NCI-H226 (cell line): ENCODE results near the gene MRPL34.

ENCODE experiments used
- DNase-seq: peaks from one replicate; pipeline ENCODE4 v3.0.0-alpha.2; 2015

The MRPL34 gene

GRCh38 chr19:17311455-17312188, 6.0 kb downstream of the MRPL34 start:
- peak; percentile 69 for DNase-seq

DNA sequence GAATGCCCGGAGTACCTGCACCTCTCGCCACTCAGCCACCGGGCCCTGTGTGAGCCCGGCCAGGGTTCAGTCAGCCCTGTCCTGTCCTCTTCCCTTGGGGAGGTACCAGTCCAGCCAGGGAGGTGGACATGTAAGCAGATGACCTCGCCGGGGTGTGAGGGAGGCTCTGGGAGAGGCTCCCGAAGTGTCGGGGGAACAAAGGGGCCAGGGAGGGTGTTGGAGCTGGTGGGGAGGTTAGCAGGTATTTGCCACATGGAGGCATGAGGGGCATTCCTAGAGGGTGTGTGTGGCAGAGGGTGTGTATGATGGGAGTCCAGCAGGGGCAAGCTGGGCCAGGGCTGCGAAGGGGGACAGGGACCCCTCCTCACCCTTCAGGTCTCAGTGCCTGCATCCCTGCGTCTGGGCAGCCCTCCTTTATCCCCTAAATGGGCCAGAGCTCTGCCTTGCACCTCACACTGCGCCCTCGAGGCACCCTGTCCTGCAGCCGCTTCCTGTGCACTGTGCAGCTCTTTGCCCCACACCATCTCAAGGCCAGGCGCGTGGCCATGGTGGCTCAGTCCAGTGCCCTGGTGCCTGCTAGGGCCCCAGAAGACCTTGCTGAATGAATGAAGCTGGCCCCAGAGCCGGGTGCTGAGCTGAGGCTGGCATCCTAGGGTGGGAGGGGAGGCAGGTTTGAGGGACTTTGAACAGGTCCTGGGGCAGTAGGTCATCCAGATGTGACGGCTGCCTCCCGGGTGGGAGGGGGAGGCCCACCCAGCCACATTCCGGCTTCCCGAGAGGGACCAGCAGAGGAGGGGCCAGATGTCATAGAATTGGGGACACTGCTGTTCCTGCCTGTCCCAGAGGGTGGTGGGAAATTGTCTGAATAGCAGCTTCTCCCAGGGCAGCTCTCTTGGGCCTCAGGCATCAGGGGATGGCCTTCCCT, 6.8 kb downstream of the MRPL34 start:
- DNase-seq, result no peak

DNA sequence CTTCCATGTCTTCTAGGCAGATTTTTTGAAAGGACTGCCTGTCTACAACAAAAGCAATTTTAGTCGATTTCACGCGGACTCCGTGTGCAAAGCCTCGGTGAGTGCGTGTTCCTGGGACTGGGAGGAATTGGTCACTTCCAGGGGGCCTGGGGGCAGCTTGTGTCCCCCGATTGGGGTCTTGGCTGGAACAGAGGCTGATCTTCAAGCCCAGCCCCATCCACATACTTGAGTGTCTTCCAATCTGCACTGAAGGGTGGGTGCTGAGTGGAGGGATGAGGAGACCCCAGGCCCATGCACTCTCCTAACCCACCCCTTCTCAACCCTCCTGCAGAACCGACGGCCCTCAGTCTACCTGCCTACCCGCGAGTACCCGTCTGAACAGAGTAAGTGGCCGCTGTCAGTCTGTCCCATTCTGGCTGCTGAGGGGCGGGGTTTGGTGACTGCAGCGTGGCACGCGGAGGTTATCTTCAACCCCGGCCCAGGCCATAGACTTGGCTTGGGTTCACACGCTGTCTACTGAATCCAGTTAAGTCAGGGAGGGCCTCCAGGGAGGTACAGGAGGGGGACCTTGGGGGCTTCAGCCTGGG, 8.4 kb downstream of the MRPL34 start:
- no peak for DNase-seq

- DNase-seq, result no peak
Measured at GRCh38 chr19:17318966-17319365, 13.3 kb downstream of the MRPL34 start.

DNA sequence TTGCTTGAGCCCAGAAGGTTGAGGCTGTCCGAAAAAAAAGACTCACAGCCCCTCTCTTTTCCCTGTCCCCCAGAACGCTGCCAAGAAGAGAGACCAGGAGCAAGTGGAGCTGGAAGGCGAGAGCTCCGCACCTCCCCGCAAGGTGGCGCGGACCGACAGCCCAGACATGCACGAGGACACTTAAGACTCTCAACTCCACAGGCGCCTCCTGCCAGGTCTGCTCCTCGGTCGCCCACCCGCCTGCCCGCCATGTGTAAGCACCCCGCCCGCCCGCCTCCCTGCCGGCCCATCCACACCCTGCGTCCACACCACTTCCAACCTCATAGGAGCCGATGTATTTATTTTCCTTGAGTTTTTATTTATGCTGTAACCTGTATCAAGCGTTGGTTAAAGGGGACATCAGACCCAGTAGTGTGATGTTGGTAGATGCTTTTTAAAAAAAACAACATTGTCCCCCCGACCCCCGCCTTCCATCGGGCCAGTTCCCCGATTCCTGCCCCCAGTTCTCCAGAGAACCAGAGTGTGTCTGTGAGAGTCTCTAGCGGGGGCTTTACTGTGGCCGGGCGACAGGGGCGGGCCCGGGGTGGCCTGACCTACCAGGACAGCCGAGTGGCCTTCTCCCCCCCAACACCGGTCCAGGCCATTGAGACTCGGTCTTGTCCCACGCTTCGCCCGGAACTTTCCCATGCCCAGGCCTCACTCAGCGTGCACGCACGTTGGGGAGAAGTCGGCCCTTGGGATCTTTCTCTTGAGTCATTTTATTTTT, 14.0 kb downstream of the MRPL34 start:
- DNase-seq, result no peak

DNA sequence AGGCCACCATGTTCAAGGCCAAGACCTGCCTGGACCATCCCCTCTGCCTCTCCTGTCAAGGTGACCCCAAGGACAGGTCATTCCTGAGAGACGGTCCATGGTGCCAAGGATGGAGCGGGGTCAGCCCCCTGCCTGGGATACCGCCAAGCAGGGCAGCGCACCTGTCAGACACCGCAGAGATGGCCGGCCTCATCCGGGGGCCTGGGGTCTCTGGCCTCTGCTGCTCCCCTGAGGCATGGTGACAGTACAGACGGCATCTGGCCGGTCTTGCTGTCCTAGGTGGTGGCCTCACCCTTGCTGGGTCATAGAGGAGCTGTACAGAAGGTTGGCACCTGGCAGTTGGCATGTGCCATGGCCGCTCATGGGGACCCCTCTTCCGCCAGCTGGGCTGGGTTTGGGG, 14.8 kb downstream of the MRPL34 start:
- no peak for DNase-seq

DNA sequence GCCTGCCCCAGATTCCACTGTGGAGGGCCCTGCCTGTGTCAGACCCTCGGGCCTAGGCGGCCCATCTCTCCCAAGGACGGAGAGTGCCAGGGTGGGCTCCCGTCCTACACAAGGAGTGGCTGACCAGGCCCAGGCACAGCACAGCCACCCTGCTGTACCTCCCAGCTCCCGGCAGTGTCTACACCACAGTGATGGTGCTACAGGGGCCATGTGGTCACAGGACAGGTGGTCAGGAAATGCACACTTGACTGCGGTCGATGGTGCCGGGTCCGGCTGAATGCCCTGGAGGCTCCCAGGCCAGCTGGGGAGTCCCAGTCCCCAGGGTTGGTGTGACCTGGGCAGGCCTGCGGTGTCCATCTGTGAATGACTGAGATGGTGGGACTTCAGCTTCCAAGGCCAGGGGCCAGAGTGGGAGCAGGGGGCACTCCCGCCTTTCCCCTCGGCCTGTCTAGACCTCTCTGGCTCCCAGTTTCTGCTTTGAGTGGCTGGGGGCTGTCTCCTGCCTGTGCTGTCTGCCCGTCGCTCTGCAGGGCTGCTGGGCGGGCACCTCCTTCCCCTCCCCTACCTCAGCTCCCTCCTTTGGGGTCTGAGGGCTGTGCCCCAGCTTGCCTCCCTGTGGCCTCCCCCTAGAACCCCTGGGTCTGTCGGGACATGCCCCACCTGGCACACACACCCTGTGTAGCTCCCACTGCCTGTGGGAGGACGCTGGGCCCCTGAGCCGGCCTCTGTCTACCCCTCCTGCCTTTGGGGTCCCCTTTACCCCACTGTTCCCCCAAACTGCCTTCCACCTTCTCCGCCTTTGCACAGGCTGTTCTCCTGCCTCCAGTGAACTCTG, 16.2 kb downstream of the MRPL34 start:
- DNase-seq, result no peak

DNA sequence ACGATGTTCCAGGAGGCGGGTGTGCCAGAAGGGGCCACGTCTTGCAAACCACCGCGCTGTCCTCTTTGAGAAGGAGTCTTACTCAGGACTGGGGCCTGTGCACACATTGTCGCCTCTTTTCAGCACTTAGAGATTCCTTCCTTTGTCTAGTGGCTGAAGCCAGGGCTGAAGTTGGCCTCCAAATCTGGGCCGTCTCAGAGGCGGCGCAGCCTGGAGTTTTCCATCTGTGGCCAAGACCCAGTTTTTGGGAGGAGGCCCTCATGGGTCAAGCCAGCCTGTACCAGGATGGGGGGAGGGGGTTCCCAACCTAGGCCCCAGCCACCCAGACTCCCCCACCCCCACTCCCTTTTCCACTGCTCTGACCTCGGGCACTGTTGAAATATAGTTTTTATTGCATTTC, 17.2 kb downstream of the MRPL34 start:
- no peak for DNase-seq

GRCh38 chr19:17323300-17323963, 17.8 kb downstream of the MRPL34 start:
- no peak for DNase-seq

- DNase-seq, result no peak
Measured at GRCh38 chr19:17323964-17324332, 18.3 kb downstream of the MRPL34 start.

DNA sequence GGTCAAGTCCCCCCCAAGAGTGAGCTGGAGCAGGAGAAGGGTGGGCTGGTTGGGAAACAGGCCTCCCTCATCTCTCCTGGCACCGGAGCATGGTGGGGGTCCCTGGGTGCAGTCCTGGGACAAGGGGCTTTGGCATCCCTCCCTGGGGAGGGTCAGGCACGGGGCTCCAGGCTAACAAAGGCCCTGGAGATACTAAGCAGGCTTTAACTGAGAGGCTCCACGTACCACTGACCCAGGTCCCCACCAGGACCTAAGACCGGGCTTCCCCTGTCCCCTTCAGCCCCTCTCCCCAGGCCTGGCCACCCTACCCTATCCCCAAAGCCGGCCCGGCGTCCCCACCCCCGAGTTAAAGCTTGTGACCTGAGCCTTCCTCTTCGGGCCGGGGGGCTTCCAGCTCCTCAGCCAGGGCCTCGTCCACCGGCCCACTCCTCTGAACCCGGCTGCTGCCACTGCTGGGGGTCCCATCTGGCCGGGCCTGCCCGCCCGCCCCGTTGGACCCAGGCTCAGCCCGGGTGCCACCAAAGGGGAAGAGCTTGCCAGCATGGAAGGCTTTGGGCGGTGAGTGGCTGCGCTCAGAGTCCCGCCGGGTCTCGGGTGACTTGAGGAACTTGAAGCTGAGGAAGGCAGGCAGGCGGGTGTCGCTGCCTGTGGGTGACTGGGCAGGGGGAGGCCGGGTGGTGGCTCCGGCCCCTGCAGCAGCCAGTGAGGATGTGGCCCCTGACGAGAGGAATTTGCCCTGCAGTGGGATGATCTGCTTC, 18.9 kb downstream of the MRPL34 start:
- no peak for DNase-seq

DNA sequence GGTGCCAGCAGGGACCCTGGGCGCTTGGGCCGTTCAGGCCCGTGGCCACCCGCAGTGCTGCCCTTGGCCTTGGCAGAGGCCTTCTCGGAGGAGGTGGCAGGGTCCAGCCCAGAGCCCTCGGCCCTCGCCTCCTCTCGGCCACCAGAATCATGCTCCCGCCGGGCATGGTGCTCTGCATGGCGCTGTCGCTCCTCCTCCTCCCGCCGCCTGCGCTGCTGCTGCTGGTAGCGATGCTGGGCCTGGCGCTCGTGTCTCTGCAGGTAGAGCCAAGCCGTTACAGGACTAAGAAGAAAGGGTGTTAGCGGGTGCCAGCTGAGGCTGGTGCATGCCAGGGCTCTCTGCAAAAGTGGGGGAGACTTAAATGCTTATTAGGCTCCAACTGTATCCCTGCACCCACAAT, 19.5 kb downstream of the MRPL34 start:
- DNase-seq, result no peak

DNA sequence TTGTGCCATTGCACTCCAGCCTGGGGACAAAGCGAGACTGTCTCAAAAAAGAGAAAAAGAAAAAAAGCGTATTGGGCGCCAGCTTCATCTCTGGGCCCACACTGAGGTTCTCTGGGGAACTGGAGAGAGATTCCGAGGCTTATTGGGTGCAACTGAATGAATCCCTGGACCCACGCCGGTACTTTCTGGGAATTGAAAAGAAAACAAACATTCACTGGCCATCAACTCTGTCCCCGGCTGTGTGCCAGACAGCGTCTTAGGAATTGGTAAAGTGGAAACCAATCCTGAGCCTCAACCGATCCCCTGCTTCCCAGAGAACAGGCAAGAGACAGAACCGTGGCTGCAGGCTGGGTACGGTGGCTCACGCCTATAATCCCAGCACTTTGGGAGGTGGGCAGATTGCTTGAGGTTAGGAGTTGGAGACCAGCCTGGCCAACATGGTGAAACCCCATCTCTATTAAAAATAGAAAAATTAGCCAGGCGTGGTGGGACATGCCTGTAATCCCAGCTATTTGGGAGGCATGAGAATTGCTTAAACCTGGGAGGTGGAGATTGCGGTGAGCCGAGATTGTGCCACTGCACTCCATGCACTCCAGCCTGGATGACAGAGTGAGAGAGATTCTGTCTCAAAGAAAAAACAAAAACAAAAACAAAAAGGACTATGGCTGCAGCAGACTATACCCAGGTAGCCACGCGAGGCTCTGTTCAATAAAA, 20.4 kb downstream of the MRPL34 start:
- DNase-seq, result no peak

GRCh38 chr19:17326595-17326966, 20.9 kb downstream of the MRPL34 start:
- no peak for DNase-seq

- DNase-seq, result no peak
Measured at GRCh38 chr19:17327068-17327653, 21.5 kb downstream of the MRPL34 start.

DNA sequence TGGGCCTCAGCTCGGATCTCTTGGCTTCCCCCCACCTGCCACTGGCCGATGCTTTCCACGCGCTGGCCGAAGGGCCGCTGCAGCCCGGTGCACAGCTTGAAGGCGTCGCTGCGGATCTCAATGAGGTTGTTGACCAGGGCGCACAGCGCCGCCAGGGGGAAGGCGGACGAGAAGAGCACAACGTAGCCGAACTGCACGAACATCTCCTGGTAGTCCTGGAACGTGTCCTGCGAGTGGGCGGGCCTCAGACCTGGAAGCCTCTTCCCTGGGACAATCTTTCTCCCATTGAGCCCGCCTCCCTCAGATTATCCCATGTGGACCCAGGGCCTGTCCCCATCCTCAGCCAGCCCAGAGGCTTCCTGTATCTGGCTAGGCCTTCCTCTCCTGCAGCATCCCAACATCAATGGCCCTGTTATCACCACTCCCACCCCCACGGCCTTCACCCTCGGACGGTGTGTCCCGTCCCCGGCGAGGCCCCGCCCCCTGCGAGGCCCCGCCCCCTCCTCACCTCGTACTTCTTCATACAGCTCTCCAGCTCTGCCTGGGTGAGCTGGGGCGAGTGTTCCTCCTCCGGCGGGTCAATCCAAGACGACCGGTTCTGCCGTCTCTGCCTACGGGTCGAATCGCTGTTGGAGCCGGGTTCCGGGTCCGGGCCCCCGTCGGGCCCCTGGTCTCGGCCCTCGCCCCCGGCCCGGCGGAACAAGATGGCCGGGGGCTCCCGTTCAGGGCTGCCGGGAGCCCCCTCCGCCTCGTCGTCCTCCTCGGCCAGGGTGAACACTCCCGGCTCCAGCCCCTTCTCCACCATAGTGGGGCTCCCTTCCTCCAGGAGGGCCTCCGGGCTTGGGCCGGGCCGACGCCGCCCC, 22.2 kb downstream of the MRPL34 start:
- DNase-seq, result peak; percentile 83

DNA sequence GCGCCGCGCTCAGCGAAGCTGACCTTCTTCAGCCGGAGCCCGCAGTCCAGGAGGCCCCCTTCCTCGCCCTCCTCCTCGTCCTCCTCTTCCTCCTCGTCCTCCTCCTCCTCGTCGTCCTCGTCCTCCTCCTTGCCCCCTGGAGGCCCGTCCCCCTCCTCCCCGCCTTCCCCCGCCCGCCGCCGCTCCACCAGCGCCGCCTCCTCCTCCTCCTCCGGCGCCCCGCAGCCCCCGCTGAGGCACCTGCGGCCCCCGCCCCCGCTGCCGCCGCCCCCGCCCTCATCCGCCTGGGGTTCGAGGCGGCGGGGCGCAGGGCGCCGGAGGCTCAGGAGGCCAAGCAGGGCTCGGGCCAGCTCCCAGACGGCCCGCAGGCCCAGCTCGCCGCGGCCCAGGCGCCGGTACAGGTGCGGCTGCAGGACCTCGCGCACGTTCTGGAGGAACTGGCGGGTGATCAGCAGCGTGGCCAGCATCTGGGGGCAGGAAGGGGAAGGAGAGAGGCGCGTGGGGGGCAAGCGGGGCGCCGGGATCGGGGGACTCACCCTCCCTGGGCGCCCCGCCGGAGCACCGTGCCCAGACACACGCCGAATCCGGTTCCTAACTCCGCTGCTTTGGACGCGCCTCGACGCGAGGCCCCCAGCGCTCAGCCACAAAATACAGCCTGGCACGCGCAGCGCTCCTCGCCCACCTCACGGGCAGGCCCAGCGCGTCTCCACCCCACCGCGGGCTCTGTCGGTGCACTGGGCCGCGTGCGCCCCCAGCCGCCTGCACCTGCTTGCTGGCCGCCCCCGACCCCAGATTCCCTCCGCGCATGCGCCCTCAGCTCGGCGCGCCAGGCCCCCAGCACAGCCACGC, 23.1 kb downstream of the MRPL34 start:
- DNase-seq, result no peak
